Heart right ventricle (tissue), 16 donors: Measurements from ENCODE around the gene RFT1. TPM values are rescaled to one million over a fixed set of nuclear protein-coding genes. Genes with fewer than 3 reads are reported as not detected.

ENCODE experiments used
- ATAC-seq, 8 donors: fragments of 200-7000 bp; cut with Tn5 transposase; one replicate each; pipeline ENCODE4 v1.9.1; 2020; ENCODE audit warnings: mild to moderate bottlenecking in 8 of 8, moderate library complexity in 8 of 8, moderate number of reproducible peaks in 1 of 8
- DNase-seq, 2 donors: peaks; one replicate each; pipeline ENCODE4 v3.0.0-alpha.2; 2020
- H3K27ac ChIP-seq, 10 donors: fragments of 200-600 bp; sonication (generic) in 2 of 10; one replicate each; pipeline versions ENCODE4 v1.5.0 to v1.8.0; 2020 to 2022; ENCODE audit warnings: mild to moderate bottlenecking in 3 of 10
- H3K27me3 ChIP-seq, 7 donors: fragments of 200-600 bp; one replicate each; pipeline ENCODE4 v1.8.0; 2021 to 2022; ENCODE audit warnings: mild to moderate bottlenecking in 2 of 7
- H3K36me3 ChIP-seq, 9 donors: fragments of 200-600 bp; sonication (generic) in 1 of 9; one replicate each; pipeline versions ENCODE4 v1.5.0 to v1.8.0; 2020 to 2022; ENCODE audit warnings: mild to moderate bottlenecking in 2 of 9
- H3K4me1 ChIP-seq, 9 donors: fragments of 200-600 bp; sonication (generic) in 1 of 9; one replicate each; pipeline versions ENCODE4 v1.5.0 to v1.8.0; 2020 to 2022; ENCODE audit warnings: mild to moderate bottlenecking in 4 of 9
- H3K4me3 ChIP-seq, 10 donors: fragments of 200-600 bp; sonication (generic) in 2 of 10; one replicate each; pipeline versions ENCODE4 v1.5.0 to v1.8.0; 2020 to 2022; ENCODE audit warnings: mild to moderate bottlenecking in 7 of 10, moderate library complexity in 2 of 10
- H3K9me3 ChIP-seq, 11 donors: fragments of 200-600 bp in 10 of 11; sonication (generic) in 2 of 11; one replicate each; pipeline versions ENCODE4 v1.5.0 to v1.8.0; 2013 to 2022; ENCODE audit warnings: mild to moderate bottlenecking in 2 of 11, control low read depth in 1 of 11, moderate library complexity in 1 of 11
- CTCF ChIP-seq, 9 donors: fragments of 200-600 bp; sonication (generic) in 2 of 9; IDR thresholded peaks; one replicate each; pipeline versions ENCODE4 v1.5.0 to v1.8.0; 2021 to 2022; ENCODE audit warnings: antibody characterized with exemption in 9 of 9, mild to moderate bottlenecking in 5 of 9, moderate library complexity in 1 of 9
- WGBS, 2 donors: extraction: QIAGEN DNeasy Blood & Tissue Kit; methylation state at CpG; one replicate each; pipeline ENCODE4 v1.1.7; 2013; ENCODE audit warnings: inconsistent platforms in 1 of 2; 5-methylcytosine and 5-hydroxymethylcytosine counted together
- intact Hi-C, 10 donors: fragments of 100-400 bp; cut with DNase I; formaldehyde crosslinking; loops; one replicate each; pipeline versions ENCODE4 v1.11.1 to v1.14.2; 2022
- polyA plus RNA-seq, 2 donors: library from polyadenylated mRNA; stranded (reverse); fragments of 200-250 nt; gene quantifications; one replicate each; pipeline ENCODE4 v1.2.3, GENCODE V29; 2013
- total RNA-seq, 10 donors: library from RNA; stranded (reverse); fragmentation: NEBNext Ultra II Directional in 3 of 10; extraction: Animal tissue kit (Norgen Biotek cat#: 25700) in 3 of 10; gene quantifications; one replicate each; pipeline versions ENCODE4 v1.2.1 to v1.2.4, GENCODE V29; 2021 to 2023
- donor health status: Arrhythmogenic right ventricular cardiomyopathy.
- donor health status: ischemic (EF 13 %, LVEDD 7.1; RV severe dilation, severe dysfunction).
- donor health status: healthy with polysubstance abuse.
- donor health status: DM: no; HTN: yes; CAD: no.
- donor health status: DM: no; HTN: no; CAD: no.
- donor health status: ischemic (EF 25% LVEDD 6.9; RV normal size, moderate dysfunction).
- donor health status: ischemic (EF 25% LVEDD 5.7; RV mildly dilated, moderate dysfunction).
- donor health status: healthy.
- donor health status: DM: yes; HTN: yes; CAD: no.
- donor health status: Ischemic cardiomyopathy.
- donor health status: ischemic (EF 35%, LVEDD 5.7; RV mildly dilated, moderate dysfunction).
- donor health status: nonischemic (EF 11% LVEDD 7.7; RV severe dilation, severe dysfunction).
- donor health status: DM: yes; HTN: yes; CAD: no.
- donor health status: PGD.
- donor health status: ischemic (EF 29% LVEDD 5.4; RV normal size, mild dysfunction).
- donor health status: nonischemic (EF 23%, LVEDD 6.1; RV moderate dilation, normal function).

RFT1 gene
- total and polyA plus RNA-seq, 12 donors = 4.6 to 13.1 (median 9.1) TPM

GRCh38 chr3:53122933-53123305 lies 7.3 kb downstream of the RFT1 start:
- WGBS, 2 donors = 94 to 100% methylated on average over 1 of the region's 1 CpG
- Histone ChIP-seq H3K27me3 (no peaks in the 10 kb centered on the region), H3K4me3 (no peak overlapping the region), H3K27ac (peak overlapping the region in 9 of 10 donors; percentile 23 to 69 (median 50)), H3K36me3 (peaks cover 2 to 98% (median 54%) of the 10 kb centered on the region in 9 donors), H3K9me3 (no peaks in the 10 kb centered on the region), H3K4me1 (peaks cover 0 to 38% (median 21%) of the 10 kb centered on the region in 9 donors)
- ATAC-seq = peak in 3 of 8 donors; percentile 19 to 25 (median 24)
- TF ChIP-seq CTCF (IDR thresholded peaks at IDR 0.05) = no peak
- no peak for DNase-seq
- intact Hi-C loops = loop anchor here in 2 of 10 donors (5.0 kb wide), 2 partner anchors 34 to 39 kb away; partner anchors contain the start of gene PRKCD (in 1 of the 2)

GRCh38 chr3:53122255-53122932 lies 7.8 kb downstream of the RFT1 start:
- H3K27ac ChIP-seq = peak overlapping the region in 9 of 10 donors; percentile 23 to 69 (median 50)
- ATAC-seq (peak in 5 of 8 donors; percentile 36 to 80 (median 68)), DNase-seq (no peak)
- intact Hi-C loops = loop anchor here in 2 of 10 donors (5.0 kb wide), 2 partner anchors 35 to 40 kb away; partner anchors contain the start of gene PRKCD (in 1 of the 2)
- H3K9me3 ChIP-seq = no peaks in the 10 kb centered on the region
- H3K36me3 ChIP-seq = peaks cover 2 to 100% (median 60%) of the 10 kb centered on the region in 9 donors
- WGBS, 2 donors = 59 to 63% methylated on average over 4 of the region's 4 CpGs
- no peak for TF ChIP-seq CTCF (IDR thresholded peaks at IDR 0.05)
- peaks cover 0 to 38% (median 21%) of the 10 kb centered on the region in 9 donors for H3K4me1 ChIP-seq
- H3K27me3 ChIP-seq = no peaks in the 10 kb centered on the region
- H3K4me3 ChIP-seq = no peak overlapping the region

- no peak overlapping the region for H3K4me3 ChIP-seq
- H3K27me3 ChIP-seq = no peaks in the 10 kb centered on the region
- DNase-seq (no peak), ATAC-seq (peak in 4 of 8 donors; percentile 43 to 59 (median 57))
- H3K9me3 ChIP-seq = no peaks in the 10 kb centered on the region
- no peak for TF ChIP-seq CTCF (IDR thresholded peaks at IDR 0.05)
- peaks cover 0 to 38% (median 25%) of the 10 kb centered on the region in 9 donors for H3K4me1 ChIP-seq
- peaks cover 2 to 100% (median 64%) of the 10 kb centered on the region in 9 donors for H3K36me3 ChIP-seq
- H3K27ac ChIP-seq = peak overlapping the region in 5 of 10 donors; percentile 11 to 54 (median 32)
- WGBS, 2 donors = 41 to 45% methylated on average over 5 of the region's 5 CpGs
- intact Hi-C loops = loop anchor here in 2 of 10 donors (5.0 kb wide), 2 partner anchors 37 to 42 kb away; partner anchors contain the start of gene PRKCD (in 1 of the 2)
These were observed 9.9 kb downstream of the RFT1 start for GRCh38 chr3:53120336-53120735.

GRCh38 chr3:53116956-53117355 lies 13.3 kb downstream of the RFT1 start:
- ATAC-seq (no peak), DNase-seq (no peak)
- Histone ChIP-seq H3K4me1 (peaks cover 0 to 51% (median 34%) of the 10 kb centered on the region in 9 donors), H3K36me3 (peaks cover 0 to 89% (median 42%) of the 10 kb centered on the region in 9 donors), H3K27me3 (no peaks in the 10 kb centered on the region), H3K4me3 (no peak overlapping the region), H3K27ac (no peak overlapping the region), H3K9me3 (no peaks in the 10 kb centered on the region)
- WGBS, 2 donors = 96 to 100% methylated on average over 1 of the region's 1 CpG
- intact Hi-C loops = no loop called here
- TF ChIP-seq CTCF (IDR thresholded peaks at IDR 0.05) = no peak
